Gastrocnemius medialis (tissue), 4 donors: ENCODE measurements around the gene SRGAP3. TPM values are rescaled to one million over a fixed set of nuclear protein-coding genes. Genes with fewer than 3 reads are reported as not detected.

Source experiments
- ATAC-seq, 2 donors: fragments of 150-250 bp; one replicate each; pipeline ENCODE4 v1.9.1; 2016
- DNase-seq, 2 donors: peaks; one replicate each; pipeline ENCODE4 v3.0.0-alpha.2; 2019
- H3K27ac ChIP-seq, 4 donors: fragments of 200-600 bp; sonication (generic); 1 replicate in 1 of 4; 2 replicates in 3 of 4; pipeline ENCODE4 v1.5.1; 2016 to 2018; ENCODE audit warnings: mild to moderate bottlenecking in 2 of 4, moderate library complexity in 1 of 4
- H3K27me3 ChIP-seq, 3 donors: fragments of 200-600 bp; sonication (generic) in 2 of 3; 1 replicate in 1 of 3; 2 replicates in 2 of 3; pipeline versions ENCODE4 v1.5.1 to v1.6.0; 2016 to 2019; ENCODE audit warnings: mild to moderate bottlenecking in 1 of 3, moderate library complexity in 1 of 3
- H3K36me3 ChIP-seq, 2 donors: fragments of 200-600 bp; sonication (generic) in 1 of 2; one replicate each; pipeline ENCODE4 v1.5.1; 2017 to 2018
- H3K4me1 ChIP-seq, 2 donors: fragments of 200-600 bp; sonication (generic) in 1 of 2; one replicate each; pipeline ENCODE4 v1.5.1; 2016 to 2017; ENCODE audit warnings: mild to moderate bottlenecking in 2 of 2
- H3K4me3 ChIP-seq, 4 donors: fragments of 200-600 bp; sonication (generic) in 3 of 4; 1 replicate in 1 of 4; 2 replicates in 3 of 4; pipeline ENCODE4 v1.5.1; 2016 to 2019; ENCODE audit warnings: mild to moderate bottlenecking in 2 of 4
- H3K9me3 ChIP-seq, 3 donors: fragments of 200-600 bp; sonication (generic) in 2 of 3; 1 replicate in 1 of 3; 2 replicates in 2 of 3; pipeline ENCODE4 v1.5.1; 2016 to 2019
- POLR2A ChIP-seq, 2 donors: fragments of 450-650 bp; IDR thresholded peaks; one replicate each; pipeline ENCODE4 v1.6.1; 2017; ENCODE audit warnings: antibody characterized with exemption in 2 of 2, mild to moderate bottlenecking in 2 of 2, moderate library complexity in 2 of 2
- in situ Hi-C, 4 donors: fragments of 200-750 bp; cut with MboI; loops; one replicate each; pipeline versions ENCODE4 v1.15.0 to v1.8.0; 2017; ENCODE audit warnings: low sequenced_read_pairs in 4 of 4
- intact Hi-C: fragments of 100-400 bp; cut with DNase I; formaldehyde crosslinking; loops from one replicate; pipeline ENCODE4 v1.15.1; 2023; ENCODE audit warnings: low total_unique reads
- total RNA-seq, 4 donors: library from RNA; depleted of rRNA; stranded (reverse); fragments of >200 nt; gene quantifications; one replicate each; pipeline versions ENCODE4 v1.1.0 to v1.2.3, GENCODE V29; 2016
- TF ChIP-seq, protein P1 (sequence below), 5 experiments: fragments of 450-650 bp in 3 of 5; fragments of 200-600 bp in 2 of 5; sonication (generic) in 2 of 5; IDR thresholded peaks in 4 of 5; conservative IDR thresholded peaks in 1 of 5; 1 replicate in 4 of 5; 2 replicates in 1 of 5; pipeline ENCODE4 v1.5.1; 2016 to 2019; ENCODE audit warnings: antibody characterized with exemption in 5 of 5, mild to moderate bottlenecking in 3 of 5, moderate library complexity in 3 of 5

Gene SRGAP3
- total RNA-seq, 4 donors from 2014 or later, result 1.3 to 2.3 (median 1.8) TPM

DNA sequence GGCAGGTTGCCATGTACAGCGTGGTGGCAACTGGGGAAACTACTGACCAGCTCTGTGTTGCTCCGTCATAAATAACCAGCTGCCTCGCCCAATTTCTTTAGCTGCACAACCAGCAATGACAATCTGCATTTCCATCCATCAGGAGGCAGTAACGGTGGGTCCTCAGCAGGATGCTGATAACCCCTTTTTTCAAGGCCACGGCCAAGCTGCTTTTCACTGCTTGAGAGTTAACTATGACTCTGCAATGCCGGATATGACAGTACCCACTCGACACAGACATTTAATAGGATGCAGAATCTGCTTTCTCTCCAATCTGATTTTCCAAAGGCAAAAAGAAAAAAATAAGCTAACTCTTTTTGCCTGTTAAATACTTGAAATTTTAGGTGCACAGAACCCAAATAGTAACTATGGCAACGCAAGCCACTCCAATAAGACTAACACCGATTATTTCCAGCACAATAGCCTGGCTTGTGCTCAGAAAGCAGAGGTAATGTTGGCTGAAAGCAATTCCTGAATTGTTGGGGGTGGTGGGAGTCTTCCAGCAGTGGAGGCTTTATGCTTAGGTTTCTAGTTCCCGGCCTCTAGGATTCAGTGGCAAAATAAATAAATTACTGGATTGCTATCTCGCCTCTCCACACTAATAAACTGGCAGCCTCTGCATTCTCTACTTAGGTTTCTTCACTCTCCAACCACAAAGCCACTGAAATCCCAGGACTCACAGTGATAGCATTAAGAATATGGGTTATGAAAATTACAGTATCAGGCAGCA, 31.2 kb upstream of the SRGAP3 start:
- DNase-seq, result no peak
- intact Hi-C loops (no loop called here), in situ Hi-C loops (loop anchor here in 1 of 4 donors (25.0 kb wide), 1 partner anchor 193 kb away; no protein-coding TSS in a partner anchor)
- Histone ChIP-seq H3K9me3 (no peaks in the 10 kb centered on the region), H3K4me3 (no peak overlapping the region), H3K27ac (no peak overlapping the region), H3K27me3 (no peaks in the 10 kb centered on the region), H3K36me3 (no peaks in the 10 kb centered on the region), H3K4me1 (no peaks in the 10 kb centered on the region)
- TF ChIP-seq POLR2A (IDR thresholded peaks at IDR 0.05), result no peak
- TF ChIP-seq, protein P1, sequence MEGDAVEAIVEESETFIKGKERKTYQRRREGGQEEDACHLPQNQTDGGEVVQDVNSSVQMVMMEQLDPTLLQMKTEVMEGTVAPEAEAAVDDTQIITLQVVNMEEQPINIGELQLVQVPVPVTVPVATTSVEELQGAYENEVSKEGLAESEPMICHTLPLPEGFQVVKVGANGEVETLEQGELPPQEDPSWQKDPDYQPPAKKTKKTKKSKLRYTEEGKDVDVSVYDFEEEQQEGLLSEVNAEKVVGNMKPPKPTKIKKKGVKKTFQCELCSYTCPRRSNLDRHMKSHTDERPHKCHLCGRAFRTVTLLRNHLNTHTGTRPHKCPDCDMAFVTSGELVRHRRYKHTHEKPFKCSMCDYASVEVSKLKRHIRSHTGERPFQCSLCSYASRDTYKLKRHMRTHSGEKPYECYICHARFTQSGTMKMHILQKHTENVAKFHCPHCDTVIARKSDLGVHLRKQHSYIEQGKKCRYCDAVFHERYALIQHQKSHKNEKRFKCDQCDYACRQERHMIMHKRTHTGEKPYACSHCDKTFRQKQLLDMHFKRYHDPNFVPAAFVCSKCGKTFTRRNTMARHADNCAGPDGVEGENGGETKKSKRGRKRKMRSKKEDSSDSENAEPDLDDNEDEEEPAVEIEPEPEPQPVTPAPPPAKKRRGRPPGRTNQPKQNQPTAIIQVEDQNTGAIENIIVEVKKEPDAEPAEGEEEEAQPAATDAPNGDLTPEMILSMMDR (IDR thresholded peaks at IDR 0.05 in 4 of 5, conservative IDR thresholded peaks at IDR 0.05 in 1 of 5), result no peak
- no peak for ATAC-seq

DNA sequence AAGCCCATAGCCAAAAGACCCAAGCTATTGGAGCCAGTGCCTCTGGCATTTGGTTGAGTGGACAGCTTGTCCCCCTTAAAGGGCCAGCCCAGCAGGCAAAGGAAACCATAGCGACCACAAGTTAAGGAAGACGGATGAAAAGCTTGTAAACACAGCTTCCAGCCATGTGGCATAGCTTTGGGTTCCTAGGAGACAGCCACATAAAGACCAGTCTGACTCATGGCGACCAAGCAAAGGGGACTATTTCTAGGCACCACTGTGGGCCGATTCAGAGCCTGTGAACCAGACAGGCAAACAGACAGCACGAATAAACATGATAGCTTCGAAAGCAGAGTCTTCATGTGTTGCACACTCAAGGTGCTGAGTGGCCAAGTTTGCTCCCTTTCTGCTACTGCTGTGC, 30.5 kb upstream of the SRGAP3 start:
- TF ChIP-seq, protein P1 (IDR thresholded peaks at IDR 0.05 in 4 of 5, conservative IDR thresholded peaks at IDR 0.05 in 1 of 5), result no peak
- TF ChIP-seq POLR2A (IDR thresholded peaks at IDR 0.05), result no peak
- intact Hi-C loops (loop anchor here (2.0 kb wide), 1 partner anchor 29 kb away; no protein-coding TSS in a partner anchor), in situ Hi-C loops (loop anchor here in 1 of 4 donors (25.0 kb wide), 1 partner anchor 193 kb away; no protein-coding TSS in a partner anchor)
- DNase-seq, result no peak
- Histone ChIP-seq H3K27ac (no peak overlapping the region), H3K9me3 (no peaks in the 10 kb centered on the region), H3K27me3 (no peaks in the 10 kb centered on the region), H3K36me3 (no peaks in the 10 kb centered on the region), H3K4me1 (no peaks in the 10 kb centered on the region), H3K4me3 (no peak overlapping the region)
- no peak for ATAC-seq

DNA sequence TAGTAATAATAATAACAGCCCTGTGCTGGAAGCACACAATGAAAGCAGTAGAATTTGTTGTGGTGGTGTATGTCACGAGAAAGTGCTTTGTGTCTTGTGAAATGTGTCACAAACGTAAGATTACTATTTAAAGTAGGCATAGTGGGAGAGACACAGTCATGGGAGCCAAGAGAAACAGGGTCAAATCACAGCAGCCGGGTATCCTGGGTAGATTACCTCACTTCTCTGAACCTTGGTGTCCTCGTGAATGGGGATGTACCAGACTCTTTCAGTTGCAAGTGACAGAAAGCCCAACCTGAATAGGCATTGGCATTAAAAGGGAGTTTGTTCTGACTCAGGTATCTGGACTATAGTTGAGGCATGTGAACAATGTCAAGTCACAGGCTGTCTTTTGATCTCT, 29.1 kb upstream of the SRGAP3 start:
- Histone ChIP-seq H3K4me1 (no peaks in the 10 kb centered on the region), H3K36me3 (no peaks in the 10 kb centered on the region), H3K27ac (peak overlapping the region in 1 of 4 donors; percentile 57), H3K27me3 (no peaks in the 10 kb centered on the region), H3K9me3 (no peaks in the 10 kb centered on the region), H3K4me3 (no peak overlapping the region)
- DNase-seq (no peak), ATAC-seq (peak; percentile 55 to 85)
- intact Hi-C loops (loop anchor here (2.0 kb wide), 1 partner anchor 28 kb away; no protein-coding TSS in a partner anchor), in situ Hi-C loops (loop anchor here in 1 of 4 donors (25.0 kb wide), 1 partner anchor 191 kb away; no protein-coding TSS in a partner anchor)
- no peak for TF ChIP-seq POLR2A (IDR thresholded peaks at IDR 0.05)
- TF ChIP-seq, protein P1 (IDR thresholded peaks at IDR 0.05 in 4 of 5, conservative IDR thresholded peaks at IDR 0.05 in 1 of 5), result no peak

DNA sequence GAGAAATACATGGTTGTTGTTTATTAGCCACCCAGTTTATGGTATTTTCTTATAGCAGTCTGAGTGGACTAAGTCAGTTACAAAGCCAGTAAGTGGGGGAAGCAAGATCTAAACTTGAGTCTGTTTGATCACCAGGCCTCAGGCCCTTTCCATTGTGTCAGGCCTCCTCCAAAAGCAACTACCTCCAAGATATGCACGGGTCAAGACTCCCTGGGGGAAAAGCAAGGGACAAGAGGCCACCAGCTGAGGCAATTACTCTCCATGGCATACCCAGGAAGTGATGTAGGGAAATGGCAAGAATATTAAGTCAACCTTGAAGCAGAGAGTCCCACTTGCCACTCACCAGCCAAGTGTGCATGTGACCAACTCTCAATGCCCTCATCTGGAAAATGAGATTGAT, 28.6 kb upstream of the SRGAP3 start:
- intact Hi-C loops (loop anchor here (2.0 kb wide), 1 partner anchor 27 kb away; no protein-coding TSS in a partner anchor), in situ Hi-C loops (loop anchor here in 1 of 4 donors (25.0 kb wide), 1 partner anchor 191 kb away; no protein-coding TSS in a partner anchor)
- Histone ChIP-seq H3K9me3 (no peaks in the 10 kb centered on the region), H3K4me3 (no peak overlapping the region), H3K27me3 (no peaks in the 10 kb centered on the region), H3K4me1 (no peaks in the 10 kb centered on the region), H3K36me3 (no peaks in the 10 kb centered on the region), H3K27ac (peak overlapping the region in 1 of 4 donors; percentile 47)
- TF ChIP-seq, protein P1 (IDR thresholded peaks at IDR 0.05 in 4 of 5, conservative IDR thresholded peaks at IDR 0.05 in 1 of 5), result no peak
- TF ChIP-seq POLR2A (IDR thresholded peaks at IDR 0.05), result no peak
- ATAC-seq (no peak), DNase-seq (no peak)
